Esophagus squamous epithelium (tissue), 4 donors: ENCODE measurements around the gene LTBP1.

ENCODE experiments used
- POLR2A ChIP-seq, 4 donors: fragments of 450-650 bp; IDR thresholded peaks; one replicate each; pipeline ENCODE4 v1.6.1; 2017; ENCODE audit warnings: antibody characterized with exemption in 4 of 4, mild to moderate bottlenecking in 4 of 4, moderate library complexity in 3 of 4
- TF ChIP-seq, protein P1 (sequence below), 6 experiments: fragments of 450-650 bp in 4 of 6; fragments of 200-600 bp in 2 of 6; sonication (generic) in 2 of 6; IDR thresholded peaks; one replicate each; pipeline ENCODE4 v1.5.1; 2016 to 2019; ENCODE audit warnings: antibody characterized with exemption in 6 of 6, mild to moderate bottlenecking in 4 of 6, moderate library complexity in 4 of 6

DNA sequence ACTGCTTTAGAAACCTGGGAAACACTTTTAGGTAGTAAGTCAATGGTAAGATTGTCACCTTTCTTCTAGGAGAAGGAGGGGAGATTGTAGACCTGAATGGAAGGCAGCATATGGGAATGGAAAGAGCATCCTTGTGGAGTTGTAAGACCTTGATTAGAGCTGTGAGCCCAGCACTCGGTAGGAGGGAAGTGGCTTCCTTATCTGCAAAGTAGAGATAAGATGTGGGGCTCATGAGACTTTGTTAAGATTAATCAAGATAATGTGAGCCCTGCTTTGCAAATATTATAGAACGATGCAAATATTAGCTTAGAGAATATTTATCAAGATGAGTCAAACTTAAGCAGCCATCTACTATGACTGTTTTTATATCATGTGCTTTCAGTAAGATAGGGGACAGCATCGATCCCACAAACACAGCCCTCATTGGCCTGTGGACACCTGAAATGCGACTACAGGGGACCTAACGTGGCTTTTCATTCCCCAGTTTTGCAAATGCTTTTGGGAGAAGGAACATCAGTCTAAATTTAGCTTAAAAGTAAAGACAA lies 243.7 kb downstream of the LTBP1 start:
- TF ChIP-seq, protein P1, sequence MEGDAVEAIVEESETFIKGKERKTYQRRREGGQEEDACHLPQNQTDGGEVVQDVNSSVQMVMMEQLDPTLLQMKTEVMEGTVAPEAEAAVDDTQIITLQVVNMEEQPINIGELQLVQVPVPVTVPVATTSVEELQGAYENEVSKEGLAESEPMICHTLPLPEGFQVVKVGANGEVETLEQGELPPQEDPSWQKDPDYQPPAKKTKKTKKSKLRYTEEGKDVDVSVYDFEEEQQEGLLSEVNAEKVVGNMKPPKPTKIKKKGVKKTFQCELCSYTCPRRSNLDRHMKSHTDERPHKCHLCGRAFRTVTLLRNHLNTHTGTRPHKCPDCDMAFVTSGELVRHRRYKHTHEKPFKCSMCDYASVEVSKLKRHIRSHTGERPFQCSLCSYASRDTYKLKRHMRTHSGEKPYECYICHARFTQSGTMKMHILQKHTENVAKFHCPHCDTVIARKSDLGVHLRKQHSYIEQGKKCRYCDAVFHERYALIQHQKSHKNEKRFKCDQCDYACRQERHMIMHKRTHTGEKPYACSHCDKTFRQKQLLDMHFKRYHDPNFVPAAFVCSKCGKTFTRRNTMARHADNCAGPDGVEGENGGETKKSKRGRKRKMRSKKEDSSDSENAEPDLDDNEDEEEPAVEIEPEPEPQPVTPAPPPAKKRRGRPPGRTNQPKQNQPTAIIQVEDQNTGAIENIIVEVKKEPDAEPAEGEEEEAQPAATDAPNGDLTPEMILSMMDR (IDR thresholded peaks at IDR 0.05), result no peak
- TF ChIP-seq POLR2A (IDR thresholded peaks at IDR 0.05), result no peak
